ENCODE measurements around the gene EIF4ENIF1.
"Not testable (repeated sequence)": the region's sequence is repeated elsewhere in the genome, so short reads cannot be mapped to it uniquely, and the experiment has no call there.

The EIF4ENIF1 gene

GRCh38 chr22:31490496-31490925 is 869 bp upstream of the EIF4ENIF1 start:
- TF ChIP-seq CTCF (conservative IDR thresholded peaks at IDR 0.05; ENCODE audit: low read depth, low read length) = peak; percentile 33
- peak overlapping the region; percentile 97 for H3K4me3 ChIP-seq (ENCODE audit: low read depth, low read length)
- peak; percentile 76 for DNase-seq (ENCODE audit: low read depth)

- no peak for TF ChIP-seq CTCF (conservative IDR thresholded peaks at IDR 0.05; ENCODE audit: low read depth, low read length)
- DNase-seq (ENCODE audit: low read depth) = peak; percentile 28
- peak overlapping the region; percentile 97 for H3K4me3 ChIP-seq (ENCODE audit: low read depth, low read length)
Measured at GRCh38 chr22:31488988-31489617, 539 bp downstream of the EIF4ENIF1 start.

- TF ChIP-seq CTCF (conservative IDR thresholded peaks at IDR 0.05; ENCODE audit: low read depth, low read length) = no peak
Measured at GRCh38 chr22:31488346-31488883, 1.2 kb downstream of the EIF4ENIF1 start.

GRCh38 chr22:31486951-31487350 is 2.7 kb downstream of the EIF4ENIF1 start:
- DNase-seq (ENCODE audit: low read depth) = no peak
- no peak overlapping the region for H3K4me3 ChIP-seq (ENCODE audit: low read depth, low read length)
- TF ChIP-seq CTCF (conservative IDR thresholded peaks at IDR 0.05; ENCODE audit: low read depth, low read length) = no peak

More at GRCh38 chr22:31488346-31488883, 1.2 kb downstream of the EIF4ENIF1 start:
- H3K4me3 ChIP-seq (ENCODE audit: low read depth, low read length) = peak overlapping the region; percentile 97
- DNase-seq (ENCODE audit: low read depth) = no peak

- not testable (repeated sequence) for DNase-seq (ENCODE audit: low read depth); H3K4me3 ChIP-seq (ENCODE audit: low read depth, low read length)
Measured at GRCh38 chr22:31486369-31486768, 3.3 kb downstream of the EIF4ENIF1 start.

GRCh38 chr22:31482470-31482869 is 7.2 kb downstream of the EIF4ENIF1 start:
- DNase-seq (ENCODE audit: low read depth); H3K4me3 ChIP-seq (ENCODE audit: low read depth, low read length): not testable (repeated sequence)

GRCh38 chr22:31481129-31481528 is 8.5 kb downstream of the EIF4ENIF1 start:
- no peak for DNase-seq (ENCODE audit: low read depth)
- no peak overlapping the region for H3K4me3 ChIP-seq (ENCODE audit: low read depth, low read length)

More at GRCh38 chr22:31481129-31481528, 8.5 kb downstream of the EIF4ENIF1 start:
- no peak for TF ChIP-seq CTCF (conservative IDR thresholded peaks at IDR 0.05; ENCODE audit: low read depth, low read length)

Measured in choroid plexus epithelial cell (primary cell).